22Rv1 (cell line): ENCODE measurements around the gene PPM1L.

ENCODE experiments used
- ZFX ChIP-seq: fragments of 450-650 bp; IDR thresholded peaks from 2 replicates; pipeline ENCODE4 v1.6.1; 2017; ENCODE audit warnings: antibody characterized with exemption, borderline replicate concordance
- TF ChIP-seq, protein P1 (sequence below): fragments of 450-650 bp; IDR thresholded peaks from 2 replicates; pipeline ENCODE4 v1.5.1; 2017; ENCODE audit warnings: mild to moderate bottlenecking

DNA sequence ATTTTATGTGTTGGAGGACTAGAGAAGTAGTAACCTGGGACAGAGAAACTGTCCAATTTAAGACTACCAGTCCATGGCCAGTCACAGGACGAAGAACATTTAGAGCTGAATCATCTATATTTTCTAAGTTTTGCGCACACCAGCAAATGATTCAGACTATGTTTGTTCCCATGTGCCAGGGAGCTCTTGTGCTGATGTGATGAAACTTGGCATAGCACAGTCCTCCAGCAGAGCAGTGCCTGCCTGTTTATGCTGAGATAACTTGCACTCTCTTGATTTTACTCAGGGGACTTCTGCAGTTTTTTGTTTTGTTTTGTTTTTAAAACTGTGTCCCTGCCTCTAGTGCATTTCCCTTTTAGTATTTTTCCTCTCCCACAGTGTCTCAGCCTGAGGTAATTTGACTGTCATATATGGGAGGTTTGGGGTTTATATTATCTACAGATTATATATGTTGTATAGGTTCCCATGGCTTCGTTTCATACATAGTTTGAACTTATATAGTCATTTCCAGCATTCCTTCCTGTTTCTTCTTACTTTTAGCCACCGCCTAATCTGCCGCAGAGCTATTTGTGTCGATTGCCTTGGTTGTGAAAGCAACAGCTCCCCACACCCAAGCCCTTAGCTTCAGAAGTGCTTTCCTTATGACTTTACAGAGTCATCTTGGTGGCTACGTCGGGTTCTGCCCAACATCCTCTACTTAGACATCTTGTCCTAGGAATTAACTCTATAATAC is 45.5 kb downstream of the PPM1L start:
- TF ChIP-seq, protein P1, sequence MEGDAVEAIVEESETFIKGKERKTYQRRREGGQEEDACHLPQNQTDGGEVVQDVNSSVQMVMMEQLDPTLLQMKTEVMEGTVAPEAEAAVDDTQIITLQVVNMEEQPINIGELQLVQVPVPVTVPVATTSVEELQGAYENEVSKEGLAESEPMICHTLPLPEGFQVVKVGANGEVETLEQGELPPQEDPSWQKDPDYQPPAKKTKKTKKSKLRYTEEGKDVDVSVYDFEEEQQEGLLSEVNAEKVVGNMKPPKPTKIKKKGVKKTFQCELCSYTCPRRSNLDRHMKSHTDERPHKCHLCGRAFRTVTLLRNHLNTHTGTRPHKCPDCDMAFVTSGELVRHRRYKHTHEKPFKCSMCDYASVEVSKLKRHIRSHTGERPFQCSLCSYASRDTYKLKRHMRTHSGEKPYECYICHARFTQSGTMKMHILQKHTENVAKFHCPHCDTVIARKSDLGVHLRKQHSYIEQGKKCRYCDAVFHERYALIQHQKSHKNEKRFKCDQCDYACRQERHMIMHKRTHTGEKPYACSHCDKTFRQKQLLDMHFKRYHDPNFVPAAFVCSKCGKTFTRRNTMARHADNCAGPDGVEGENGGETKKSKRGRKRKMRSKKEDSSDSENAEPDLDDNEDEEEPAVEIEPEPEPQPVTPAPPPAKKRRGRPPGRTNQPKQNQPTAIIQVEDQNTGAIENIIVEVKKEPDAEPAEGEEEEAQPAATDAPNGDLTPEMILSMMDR, result no peak
- no peak for TF ChIP-seq ZFX
